Endothelial cell (in vitro differentiated cells): Measurements from ENCODE around the gene MYL5. TPM values are rescaled to one million over a fixed set of nuclear protein-coding genes. Genes with fewer than 3 reads are reported as not detected.

Source experiments
- DNase-seq: peaks from one replicate; pipeline ENCODE4 v3.0.0; 2021; ENCODE audit warnings: low spot score
- H3K27ac Mint-ChIP-seq: one replicate; pipeline ENCODE4 v1.8.0; 2021; ENCODE audit warnings: mixed read lengths, inconsistent platforms; ENCODE audit not compliant: unreplicated experiment
- H3K27me3 Mint-ChIP-seq: one replicate; pipeline ENCODE4 v1.8.0; 2021; ENCODE audit warnings: mild to moderate bottlenecking, moderate library complexity, mixed read lengths, inconsistent platforms; ENCODE audit not compliant: unreplicated experiment
- H3K36me3 Mint-ChIP-seq: one replicate; pipeline ENCODE4 v1.8.0; 2021; ENCODE audit warnings: mild to moderate bottlenecking, low read depth, mixed read lengths, inconsistent platforms; ENCODE audit not compliant: unreplicated experiment
- H3K4me1 Mint-ChIP-seq: one replicate; pipeline ENCODE4 v1.8.0; 2021; ENCODE audit warnings: mild to moderate bottlenecking, mixed read lengths, inconsistent platforms; ENCODE audit not compliant: unreplicated experiment
- H3K4me3 Mint-ChIP-seq: one replicate; pipeline ENCODE4 v1.8.0; 2021; ENCODE audit warnings: mild to moderate bottlenecking, mixed read lengths, inconsistent platforms; ENCODE audit not compliant: unreplicated experiment
- H3K9me3 Mint-ChIP-seq: one replicate; pipeline ENCODE4 v1.8.0; 2021; ENCODE audit warnings: mixed read lengths, inconsistent platforms; ENCODE audit not compliant: unreplicated experiment
- CTCF ChIP-seq: fragments of 200-600 bp; sonication (generic); IDR thresholded peaks from one replicate; pipeline ENCODE4 v1.5.0; 2021; ENCODE audit warnings: antibody characterized with exemption; ENCODE audit not compliant: unreplicated experiment
- total RNA-seq: library from RNA; stranded (reverse); fragmentation: NEBNext Ultra II Directional; extraction: Animal tissue kit (Norgen Biotek cat#: 25700); gene quantifications from one replicate; pipeline ENCODE4 v1.2.1, GENCODE V29; 2021; ENCODE audit not compliant: unreplicated experiment

Gene MYL5
- total RNA-seq, 1 donor from 2014 or later: 23.2 TPM

DNA sequence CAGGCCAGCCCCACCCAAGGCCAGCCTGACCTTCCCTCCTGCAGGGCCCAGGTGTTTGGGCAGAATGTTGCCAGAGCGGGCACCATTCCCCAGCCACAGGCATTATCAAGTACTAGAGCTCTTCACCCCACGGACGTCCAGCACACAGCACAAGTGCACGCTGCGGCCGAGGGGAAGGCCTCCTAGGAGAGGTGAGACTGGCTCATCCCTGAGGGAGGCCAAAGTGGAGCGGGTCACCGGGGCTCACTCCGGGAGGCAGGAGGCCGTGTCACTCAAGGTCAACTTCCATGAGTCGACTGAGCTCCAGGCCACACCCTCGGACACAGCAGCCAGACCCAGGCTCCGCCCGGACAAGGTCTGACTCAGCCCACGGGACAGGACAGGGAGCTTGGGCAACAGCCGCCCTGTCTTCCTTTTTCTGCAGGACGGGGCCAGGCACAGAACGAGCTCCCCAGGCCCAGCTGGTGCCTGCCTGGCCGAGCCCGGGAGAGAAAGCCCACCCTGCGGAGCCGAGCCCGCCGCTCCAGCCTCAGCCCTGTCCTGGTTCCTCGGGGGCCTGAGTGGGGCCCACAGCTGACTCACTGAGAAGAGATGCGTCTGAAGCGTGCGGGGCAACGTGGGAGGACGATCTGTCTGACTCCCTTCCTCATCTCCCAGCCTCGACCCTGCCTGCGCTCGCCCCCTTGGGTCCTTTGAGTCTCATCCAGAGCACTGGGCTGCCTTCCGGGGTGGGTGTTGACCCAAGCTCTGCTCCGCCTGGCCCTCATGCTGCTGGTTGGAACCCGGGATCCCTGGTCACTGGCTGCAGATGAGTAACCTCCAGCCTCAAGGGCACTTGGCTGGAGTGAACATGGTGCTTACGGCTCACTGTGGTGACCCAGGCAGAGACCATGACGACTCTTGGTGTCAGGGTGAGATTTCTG lies 13.0 kb downstream of the MYL5 start:
- peaks cover 8% of the 10 kb centered on the region for H3K36me3 Mint-ChIP-seq
- peaks cover 21% of the 10 kb centered on the region for H3K4me1 Mint-ChIP-seq
- peak overlapping the region; percentile 75 for H3K27ac Mint-ChIP-seq
- no peak for TF ChIP-seq CTCF
- peak overlapping the region; percentile 60 for H3K4me3 Mint-ChIP-seq
- peaks cover 16% of the 10 kb centered on the region for H3K27me3 Mint-ChIP-seq
- no peak for DNase-seq
- no peaks in the 10 kb centered on the region for H3K9me3 Mint-ChIP-seq

DNA sequence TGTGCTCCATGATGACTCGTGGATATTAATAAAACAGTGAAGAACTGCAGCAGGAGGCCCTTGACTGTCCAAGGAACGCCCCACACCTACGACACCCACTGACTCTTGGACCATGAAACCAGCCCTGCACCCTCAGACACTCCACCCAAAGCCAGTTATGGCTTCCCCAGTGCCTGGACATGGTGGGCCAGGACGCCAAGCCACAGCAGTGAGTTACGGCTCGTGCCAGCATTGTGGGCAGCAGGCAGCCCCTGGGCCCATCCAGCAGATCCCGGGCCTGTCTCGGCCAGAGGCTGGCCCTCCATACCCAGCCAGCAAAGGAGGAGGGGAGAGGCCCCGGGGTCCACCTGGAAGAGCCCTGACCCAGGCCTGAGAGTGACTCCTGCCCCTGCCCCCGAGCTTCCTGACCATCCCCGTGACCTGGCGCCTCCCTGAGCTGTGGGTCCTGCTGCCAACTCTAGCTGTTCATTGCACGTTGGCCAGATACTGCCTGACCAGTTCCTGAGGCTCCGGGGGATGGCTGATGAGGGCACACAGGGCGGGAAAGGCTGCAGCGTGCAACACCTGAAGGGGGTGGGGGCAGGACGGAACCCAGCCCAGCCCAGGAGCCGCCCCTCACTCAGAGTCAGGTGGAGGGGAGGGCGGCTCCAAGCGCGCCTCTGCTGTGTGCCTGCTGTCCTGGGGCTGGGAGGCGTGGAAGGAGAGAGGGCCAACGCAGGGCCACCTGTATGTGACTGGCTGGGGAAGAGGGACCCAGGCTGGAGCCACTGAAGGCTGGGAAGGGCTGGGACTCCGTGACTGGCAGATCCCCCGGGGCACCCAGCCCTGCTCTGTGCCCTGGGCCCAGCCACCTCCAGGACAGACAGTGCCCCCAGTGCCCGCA lies 13.9 kb downstream of the MYL5 start:
- peaks cover 8% of the 10 kb centered on the region for H3K36me3 Mint-ChIP-seq
- DNase-seq: no peak

GRCh38 chr4:688854-689681 lies 14.7 kb downstream of the MYL5 start, which contains the start of gene SLC49A3:
SLC49A3 (minus strand) TSS chr4:689151; CDS start chr4:689127, 24 bp downstream.
- H3K36me3 Mint-ChIP-seq: peaks cover 8% of the 10 kb centered on the region
- no peaks in the 10 kb centered on the region for H3K9me3 Mint-ChIP-seq
- peak within 1 kb of the TSS; percentile 75 for H3K27ac Mint-ChIP-seq
- H3K4me1 Mint-ChIP-seq: peaks cover 19% of the 10 kb centered on the region
- peak within 1 kb of the TSS; percentile 60 for H3K4me3 Mint-ChIP-seq
- no peak for TF ChIP-seq CTCF
- DNase-seq: no peak
- peaks cover 19% of the 10 kb centered on the region for H3K27me3 Mint-ChIP-seq

More for the DNA sequence above, 13.9 kb downstream of the MYL5 start:
- Mint-ChIP-seq H3K4me3 (peak overlapping the region; percentile 60), H3K4me1 (peaks cover 21% of the 10 kb centered on the region), H3K27ac (peak overlapping the region; percentile 75), H3K27me3 (peaks cover 16% of the 10 kb centered on the region), H3K9me3 (no peaks in the 10 kb centered on the region)
- TF ChIP-seq CTCF: no peak

- peak overlapping the region; percentile 18 for H3K27ac Mint-ChIP-seq
- H3K9me3 Mint-ChIP-seq: no peaks in the 10 kb centered on the region
- peaks cover 8% of the 10 kb centered on the region for H3K36me3 Mint-ChIP-seq
- TF ChIP-seq CTCF: no peak
- peaks cover 19% of the 10 kb centered on the region for H3K4me1 Mint-ChIP-seq
- H3K4me3 Mint-ChIP-seq: peak overlapping the region; percentile 31
- H3K27me3 Mint-ChIP-seq: peaks cover 14% of the 10 kb centered on the region
- no peak for DNase-seq
These were observed 15.4 kb downstream of the MYL5 start for GRCh38 chr4:689723-690122.
